Cardiac muscle cell (in vitro differentiated cells and primary cell): ENCODE measurements around the gene SLIT3. TPM values are rescaled to one million over a fixed set of nuclear protein-coding genes. Genes with fewer than 3 reads are reported as not detected.

Experiments used
- DNase-seq, 2 donors: peaks; one replicate each; pipeline versions ENCODE4 v3.0.0 to v3.0.0-alpha.2; 2010 to 2017; ENCODE audit warnings: low read depth in 1 of 2, low spot score in 1 of 2
- H3K27ac ChIP-seq: fragments of 200-600 bp; sonication (generic); 2 replicates; pipeline ENCODE4 v1.5.1; 2016
- H3K27me3 ChIP-seq: fragments of 200-600 bp; sonication (generic); 2 replicates; pipeline ENCODE4 v1.6.0; 2016; ENCODE audit warnings: control low read depth
- H3K36me3 ChIP-seq: fragments of 200-600 bp; sonication (generic); 2 replicates; pipeline ENCODE4 v1.5.1; 2016; ENCODE audit warnings: control low read depth
- H3K4me1 ChIP-seq: fragments of 200-600 bp; sonication (generic); 2 replicates; pipeline ENCODE4 v1.8.1; 2017; ENCODE audit warnings: low read depth, mild to moderate bottlenecking, mixed run types
- H3K4me3 ChIP-seq: fragments of 200-600 bp; sonication (generic); 2 replicates; pipeline ENCODE4 v1.5.1; 2016; ENCODE audit warnings: mild to moderate bottlenecking
- H3K9me3 ChIP-seq: fragments of 200-600 bp; sonication (generic); 2 replicates; pipeline ENCODE4 v1.5.1; 2017; ENCODE audit warnings: low read depth, mild to moderate bottlenecking, control low read depth
- CTCF ChIP-seq: IDR thresholded peaks from 2 replicates; pipeline ENCODE4 v1.5.1; 2012; ENCODE audit warnings: low read depth, mild to moderate bottlenecking, low read length
- polyA plus RNA-seq: library from polyadenylated mRNA; unstranded; fragments of >200 nt; fragmentation: Nextera tagmentation; extraction: Ambion mirVana; gene quantifications from 2 replicates; pipeline ENCODE4 v1.2.1, GENCODE V29; 2016
- total RNA-seq: library from RNA; depleted of rRNA; stranded (reverse); fragments of >200 nt; gene quantifications from 2 replicates; pipeline ENCODE4 v1.2.3, GENCODE V29; 2016

The SLIT3 gene
- total and polyA plus RNA-seq, 2 experiments from 2014 or later = 50.7 to 111 TPM

GRCh38 chr5:169131616-169132301, 169.2 kb downstream of the SLIT3 start:
- TF ChIP-seq CTCF = no peak
- Histone ChIP-seq H3K4me1 (peaks cover 32% of the 10 kb centered on the region), H3K4me3 (no peak overlapping the region), H3K27ac (peak overlapping the region; percentile 87), H3K36me3 (no peaks in the 10 kb centered on the region), H3K9me3 (no peaks in the 10 kb centered on the region), H3K27me3 (no peaks in the 10 kb centered on the region)
- peak; percentile 58 for DNase-seq

- peaks cover 50% of the 10 kb centered on the region for H3K4me1 ChIP-seq
- no peak for TF ChIP-seq CTCF
Measured at GRCh38 chr5:169128679-169129078, 172.3 kb downstream of the SLIT3 start.

GRCh38 chr5:169127431-169127830, 173.5 kb downstream of the SLIT3 start:
- H3K27me3 ChIP-seq = no peaks in the 10 kb centered on the region
- peaks cover 46% of the 10 kb centered on the region for H3K4me1 ChIP-seq
- no peak overlapping the region for H3K4me3 ChIP-seq
- no peak for DNase-seq
- peak overlapping the region; percentile 95 for H3K27ac ChIP-seq
- H3K36me3 ChIP-seq = no peaks in the 10 kb centered on the region
- TF ChIP-seq CTCF = no peak
- H3K9me3 ChIP-seq = no peaks in the 10 kb centered on the region

More at GRCh38 chr5:169128679-169129078, 172.3 kb downstream of the SLIT3 start:
- no peak overlapping the region for H3K4me3 ChIP-seq
- no peaks in the 10 kb centered on the region for H3K9me3 ChIP-seq
- H3K27ac ChIP-seq = no peak overlapping the region
- no peaks in the 10 kb centered on the region for H3K36me3 ChIP-seq
- DNase-seq = no peak
- no peaks in the 10 kb centered on the region for H3K27me3 ChIP-seq

- no peak for TF ChIP-seq CTCF
- Histone ChIP-seq H3K36me3 (no peaks in the 10 kb centered on the region), H3K9me3 (no peaks in the 10 kb centered on the region), H3K27me3 (no peaks in the 10 kb centered on the region), H3K4me3 (no peak overlapping the region), H3K4me1 (peaks cover 38% of the 10 kb centered on the region), H3K27ac (peak overlapping the region; percentile 95)
- DNase-seq = peak in 1 of 2 donors; percentile 4
Measured at GRCh38 chr5:169126481-169127021, 174.4 kb downstream of the SLIT3 start.

GRCh38 chr5:169125571-169125970, 175.4 kb downstream of the SLIT3 start:
- no peak overlapping the region for H3K4me3 ChIP-seq
- no peaks in the 10 kb centered on the region for H3K9me3 ChIP-seq
- H3K36me3 ChIP-seq = no peaks in the 10 kb centered on the region
- H3K4me1 ChIP-seq = peaks cover 28% of the 10 kb centered on the region
- H3K27ac ChIP-seq = peak overlapping the region; percentile 95
- DNase-seq = peak in 1 of 2 donors; percentile 81
- TF ChIP-seq CTCF = no peak
- no peaks in the 10 kb centered on the region for H3K27me3 ChIP-seq
